Diencephalon (tissue), 1 donor: ENCODE measurements around the gene ZNF616. TPM values are rescaled to one million over a fixed set of nuclear protein-coding genes. Genes with fewer than 3 reads are reported as not detected.

Experiments
- small RNA-seq: library from RNA; depleted of rRNA; stranded (forward); fragments of <200 nt; gene quantifications from one replicate; pipeline ENCODE3, GENCODE V24; 2014
- total RNA-seq: library from RNA; depleted of rRNA; stranded (reverse); fragments of >200 nt; gene quantifications from one replicate; pipeline ENCODE4 v1.2.3, GENCODE V29; 2014

The ZNF616 gene
- total RNA-seq, result 23.3 TPM

GRCh38 chr19:52139252-52140031, at the start of gene ZNF616:
Gene ZNF616 (minus strand): TSS chr19:52139938. CDS start chr19:52130512, 9,426 bp downstream.

GRCh38 chr19:52171321-52172169, 31.8 kb upstream of the ZNF616 start, which contains the start of gene ZNF836:
Gene ZNF836 (minus strand): TSS chr19:52171621. CDS start chr19:52168072, 3,549 bp downstream.

GRCh38 chr19:52095172-52096014, 44.3 kb downstream of the ZNF616 start, which contains the start of gene ZNF841:
Gene ZNF841 (minus strand): TSS chr19:52095765. CDS start chr19:52084801, 10,964 bp downstream.

Small RNAs within 50 kb of the gene (small RNA-seq; reads per million reads assigned to genes)
- 0.08 reads per million for gene RPL37P23

Other genes with a start within 250 kb of the ZNF616 start
- gene ZNF649, start 234.9 kb downstream of the ZNF616 start, total RNA-seq, result 39.0 TPM
- gene ZNF613, start 212.5 kb downstream of the ZNF616 start, total RNA-seq, result 10.4 TPM
- 14.8 TPM for gene ZNF350, start 153.1 kb downstream of the ZNF616 start, total RNA-seq
- 28.1 TPM for gene ZNF615, start 131.7 kb downstream of the ZNF616 start, total RNA-seq
- gene ZNF614, start 111.6 kb downstream of the ZNF616 start, total RNA-seq, result 27.2 TPM
- 22.4 TPM for gene ZNF432, start 91.1 kb downstream of the ZNF616 start, total RNA-seq
- gene ZNF841, start 44.2 kb downstream of the ZNF616 start, total RNA-seq, result 42.0 TPM
- gene ZNF836, start 31.7 kb upstream of the ZNF616 start, total RNA-seq, result 34.6 TPM
- gene PPP2R1A, start 50.1 kb upstream of the ZNF616 start, total RNA-seq, result 180 TPM
- gene ZNF766, start 129.6 kb upstream of the ZNF616 start, total RNA-seq, result 11.5 TPM
- gene ZNF480, start 157.2 kb upstream of the ZNF616 start, total RNA-seq, result 10.8 TPM
- gene ZNF610, start 196.3 kb upstream of the ZNF616 start, total RNA-seq, result 21.7 TPM
- 128 TPM for gene ZNF880, start 230.0 kb upstream of the ZNF616 start, total RNA-seq